NCI-H146 treated with DMSO at 0.1 percent for 48 hours (cell line): ENCODE results near the gene TFDP1.
"Not testable (repeated sequence)": the region's sequence is repeated elsewhere in the genome, so short reads cannot be mapped to it uniquely, and the experiment has no call there.

Experiments
- DNase-seq: peaks from one replicate; lab custom pipeline; 2025; ENCODE audit not compliant: unreplicated experiment; lab: John Stamatoyannopoulos, UW

TFDP1 gene

GRCh38 chr13:113611996-113612395 lies 27.4 kb downstream of the TFDP1 start:
- no peak for DNase-seq

- no peak for DNase-seq
These were observed 28.1 kb downstream of the TFDP1 start for GRCh38 chr13:113612607-113613006.

- DNase-seq, result no peak
These were observed 29.3 kb downstream of the TFDP1 start for GRCh38 chr13:113613789-113614379.

- DNase-seq, result no peak
These were observed 31.8 kb downstream of the TFDP1 start for GRCh38 chr13:113616281-113616906.

GRCh38 chr13:113616991-113617749 lies 32.6 kb downstream of the TFDP1 start:
- DNase-seq, result no peak

GRCh38 chr13:113617961-113618360 lies 33.4 kb downstream of the TFDP1 start:
- DNase-seq, result no peak

GRCh38 chr13:113618455-113618854 lies 33.9 kb downstream of the TFDP1 start:
- DNase-seq, result no peak

GRCh38 chr13:113620036-113620796 lies 35.7 kb downstream of the TFDP1 start:
- no peak for DNase-seq

GRCh38 chr13:113621046-113621445 lies 36.5 kb downstream of the TFDP1 start:
- no peak for DNase-seq

GRCh38 chr13:113621498-113621897 lies 36.9 kb downstream of the TFDP1 start:
- DNase-seq, result not testable (repeated sequence)

- DNase-seq, result not testable (repeated sequence)
These were observed 37.5 kb downstream of the TFDP1 start for GRCh38 chr13:113621986-113622550.

GRCh38 chr13:113622791-113623490 lies 38.4 kb downstream of the TFDP1 start:
- DNase-seq, result no peak

GRCh38 chr13:113623491-113624234 lies 39.1 kb downstream of the TFDP1 start:
- no peak for DNase-seq

- no peak for DNase-seq
These were observed 39.7 kb downstream of the TFDP1 start for GRCh38 chr13:113624235-113624587.

- not testable (repeated sequence) for DNase-seq
These were observed 40.2 kb downstream of the TFDP1 start for GRCh38 chr13:113624640-113625304.

- no peak for DNase-seq
These were observed 41.6 kb downstream of the TFDP1 start for GRCh38 chr13:113625965-113626721.

GRCh38 chr13:113627136-113627535 lies 42.6 kb downstream of the TFDP1 start:
- DNase-seq, result no peak
